Measurements from ENCODE around the gene DLL1. TPM values are rescaled to one million over a fixed set of nuclear protein-coding genes. Genes with fewer than 3 reads are reported as not detected.
A peak's percentile ranks its signal among the peaks of the same experiment; 100 is the strongest.

The DLL1 gene
- total RNA-seq, 4 donors from 2014 or later, result 3.3 to 7.9 (median 6.6) TPM

DNA sequence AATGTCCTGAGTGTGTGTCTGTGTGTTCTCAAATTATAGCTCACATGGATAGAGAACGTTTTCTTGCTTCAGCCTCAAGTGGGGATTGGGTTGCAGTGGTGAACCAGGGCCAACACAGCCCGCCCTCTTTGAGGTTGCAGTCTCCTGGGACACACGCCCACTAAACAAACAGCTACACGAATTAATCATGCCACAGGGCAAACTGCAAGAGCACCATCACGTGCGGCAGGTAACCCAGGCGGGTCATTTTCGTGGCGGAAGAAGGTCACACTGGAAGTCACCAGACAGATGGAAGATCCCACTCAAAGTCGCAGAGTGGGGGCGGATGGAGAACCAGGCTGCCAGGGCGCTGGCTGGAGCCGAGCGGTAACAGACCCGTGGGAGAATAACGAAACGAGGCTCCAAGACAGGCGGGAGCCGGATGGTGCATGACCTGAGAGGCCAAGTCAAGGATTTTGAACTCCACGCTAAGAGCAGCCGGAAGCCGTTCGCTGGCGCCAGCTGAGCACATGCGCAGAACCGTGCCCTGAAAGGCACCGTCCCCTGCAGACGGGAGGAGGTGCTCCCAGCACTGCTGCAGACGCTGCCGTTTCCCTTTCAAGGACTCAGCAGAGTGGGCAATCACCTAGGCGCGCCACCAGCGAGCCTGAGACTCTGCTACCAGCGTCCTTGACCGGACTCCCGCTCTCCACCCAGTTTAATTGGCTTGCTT, 10.7 kb downstream of the DLL1 start:
- Histone ChIP-seq H3K9me3 (no peaks in the 10 kb centered on the region), H3K27ac (no peak overlapping the region), H3K36me3 (peaks cover 0 to 17% (median 0%) of the 10 kb centered on the region in 3 donors), H3K27me3 (no peaks in the 10 kb centered on the region), H3K4me3 (peak overlapping the region in 2 of 4 donors; percentile 11 to 13), H3K4me1 (peaks cover 0 to 12% (median 0%) of the 10 kb centered on the region in 4 donors)
- WGBS, 2 donors, result 69 to 75% methylated on average over 36 of the region's 36 CpGs
- no peak for DNase-seq (ENCODE audit: low spot score in 2 of 2)
- TF ChIP-seq POLR2A (IDR thresholded peaks at IDR 0.05) (no peak), EP300 (IDR thresholded peaks at IDR 0.05) (no peak)
- TF ChIP-seq, protein P1, sequence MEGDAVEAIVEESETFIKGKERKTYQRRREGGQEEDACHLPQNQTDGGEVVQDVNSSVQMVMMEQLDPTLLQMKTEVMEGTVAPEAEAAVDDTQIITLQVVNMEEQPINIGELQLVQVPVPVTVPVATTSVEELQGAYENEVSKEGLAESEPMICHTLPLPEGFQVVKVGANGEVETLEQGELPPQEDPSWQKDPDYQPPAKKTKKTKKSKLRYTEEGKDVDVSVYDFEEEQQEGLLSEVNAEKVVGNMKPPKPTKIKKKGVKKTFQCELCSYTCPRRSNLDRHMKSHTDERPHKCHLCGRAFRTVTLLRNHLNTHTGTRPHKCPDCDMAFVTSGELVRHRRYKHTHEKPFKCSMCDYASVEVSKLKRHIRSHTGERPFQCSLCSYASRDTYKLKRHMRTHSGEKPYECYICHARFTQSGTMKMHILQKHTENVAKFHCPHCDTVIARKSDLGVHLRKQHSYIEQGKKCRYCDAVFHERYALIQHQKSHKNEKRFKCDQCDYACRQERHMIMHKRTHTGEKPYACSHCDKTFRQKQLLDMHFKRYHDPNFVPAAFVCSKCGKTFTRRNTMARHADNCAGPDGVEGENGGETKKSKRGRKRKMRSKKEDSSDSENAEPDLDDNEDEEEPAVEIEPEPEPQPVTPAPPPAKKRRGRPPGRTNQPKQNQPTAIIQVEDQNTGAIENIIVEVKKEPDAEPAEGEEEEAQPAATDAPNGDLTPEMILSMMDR (IDR thresholded peaks at IDR 0.05), result no peak

DNA sequence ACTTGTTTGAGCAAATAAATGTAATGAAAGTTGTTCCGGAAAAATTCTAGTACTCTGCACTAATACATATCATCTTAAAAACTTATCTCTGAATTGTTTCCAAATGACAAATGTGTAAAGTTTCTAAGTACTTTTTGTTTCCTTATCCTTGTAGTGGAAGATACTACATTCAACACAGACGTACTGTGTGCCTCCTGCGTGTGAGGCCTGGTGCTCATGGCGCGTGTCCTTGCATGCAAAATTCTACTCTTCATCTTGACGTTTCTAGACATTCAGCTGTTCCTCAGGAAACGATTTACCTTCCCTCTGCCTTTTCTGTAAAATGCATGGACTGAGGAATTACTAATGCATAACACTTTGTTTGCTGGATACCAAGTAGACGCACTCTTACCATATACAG, 11.5 kb downstream of the DLL1 start:
- Histone ChIP-seq H3K27ac (no peak overlapping the region), H3K36me3 (peaks cover 0 to 17% (median 0%) of the 10 kb centered on the region in 3 donors), H3K4me1 (peaks cover 0 to 12% (median 0%) of the 10 kb centered on the region in 4 donors), H3K27me3 (no peaks in the 10 kb centered on the region), H3K4me3 (no peak overlapping the region), H3K9me3 (no peaks in the 10 kb centered on the region)
- TF ChIP-seq EP300 (IDR thresholded peaks at IDR 0.05) (no peak), POLR2A (IDR thresholded peaks at IDR 0.05) (no peak)
- TF ChIP-seq, protein P1 (IDR thresholded peaks at IDR 0.05), result no peak
- 86 to 91% methylated on average over 8 of the region's 8 CpGs for WGBS, 2 donors
- DNase-seq (ENCODE audit: low spot score in 2 of 2), result no peak

DNA sequence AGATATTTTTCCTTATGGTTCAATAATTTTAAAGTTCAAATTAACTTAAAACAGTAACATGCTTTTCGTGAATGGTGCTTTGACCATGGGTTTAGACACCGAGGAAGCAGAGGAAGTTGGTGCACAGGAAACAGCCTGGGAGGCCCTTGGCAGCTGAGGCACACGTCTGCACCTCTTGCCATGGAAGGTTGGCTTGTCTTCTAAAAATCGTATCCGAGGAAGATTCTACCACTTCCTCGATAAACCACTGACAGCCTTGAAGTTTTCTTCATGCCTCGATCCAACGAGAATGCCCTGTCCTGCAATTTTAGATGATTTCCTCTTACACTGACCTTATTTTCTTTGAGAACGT, 12.2 kb downstream of the DLL1 start:
- DNase-seq (ENCODE audit: low spot score in 2 of 2), result no peak
- Histone ChIP-seq H3K9me3 (no peaks in the 10 kb centered on the region), H3K4me1 (peaks cover 0 to 12% (median 0%) of the 10 kb centered on the region in 4 donors), H3K4me3 (no peak overlapping the region), H3K27me3 (no peaks in the 10 kb centered on the region), H3K27ac (no peak overlapping the region), H3K36me3 (peaks cover 0 to 13% (median 0%) of the 10 kb centered on the region in 3 donors)
- TF ChIP-seq POLR2A (IDR thresholded peaks at IDR 0.05), result no peak
- no peak for TF ChIP-seq EP300 (IDR thresholded peaks at IDR 0.05)
- TF ChIP-seq, protein P1 (IDR thresholded peaks at IDR 0.05), result no peak
- 69 to 71% methylated on average over 9 of the region's 9 CpGs for WGBS, 2 donors

DNA sequence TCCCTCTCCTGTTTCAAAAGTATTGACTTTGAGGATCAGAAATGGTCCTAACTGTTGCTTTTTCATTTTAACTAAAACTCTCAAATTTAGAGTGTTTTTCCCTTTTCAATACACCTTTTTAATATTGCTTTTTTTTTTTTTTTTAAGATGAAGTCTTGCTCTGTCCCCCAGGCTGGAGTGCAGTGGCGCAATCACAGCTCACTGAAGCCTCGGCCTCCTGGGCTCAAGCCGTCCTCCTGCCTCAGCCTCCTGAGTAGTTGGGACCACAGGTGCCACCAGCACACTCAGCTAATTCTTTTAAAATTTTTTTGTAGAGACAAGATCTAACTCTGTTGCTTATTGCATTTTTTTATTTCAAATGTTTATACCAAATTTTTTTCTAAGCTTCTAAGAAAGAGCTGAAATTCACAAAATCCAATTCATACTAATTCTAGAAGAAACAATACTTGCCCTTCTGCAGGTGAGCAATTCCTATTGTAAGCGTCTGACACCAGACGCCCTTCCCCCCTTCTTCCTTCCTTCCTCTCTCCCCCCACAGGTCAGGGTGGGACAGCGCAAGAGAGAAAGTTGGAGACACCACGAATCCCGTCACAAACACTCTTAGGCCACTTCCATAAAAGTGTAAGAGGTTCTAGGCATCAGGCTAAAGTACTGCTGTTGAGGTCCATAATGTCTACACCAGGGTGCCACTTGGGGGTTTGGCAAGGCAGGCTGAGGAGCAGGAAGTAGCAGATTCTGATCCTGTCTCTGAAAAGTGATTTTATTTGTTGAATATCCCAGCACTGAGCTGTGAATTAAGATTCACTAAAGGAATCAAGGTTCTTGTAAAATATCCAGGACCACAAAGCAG, 12.8 kb downstream of the DLL1 start:
- H3K27me3 ChIP-seq, result no peaks in the 10 kb centered on the region
- H3K4me1 ChIP-seq, result peaks cover 0 to 12% (median 0%) of the 10 kb centered on the region in 4 donors
- no peaks in the 10 kb centered on the region for H3K9me3 ChIP-seq
- WGBS, 2 donors, result 77 to 78% methylated on average over 8 of the region's 8 CpGs
- no peak overlapping the region for H3K27ac ChIP-seq
- no peak for TF ChIP-seq EP300 (IDR thresholded peaks at IDR 0.05)
- TF ChIP-seq, protein P1 (IDR thresholded peaks at IDR 0.05), result no peak
- TF ChIP-seq POLR2A (IDR thresholded peaks at IDR 0.05), result no peak
- DNase-seq (ENCODE audit: low spot score in 2 of 2), result no peak
- H3K36me3 ChIP-seq, result peaks cover 0 to 7% (median 0%) of the 10 kb centered on the region in 3 donors
- no peak overlapping the region for H3K4me3 ChIP-seq
